Endodermal cell (in vitro differentiated cells): ENCODE results near the gene SORCS2. TPM values are rescaled to one million over a fixed set of nuclear protein-coding genes. Genes with fewer than 3 reads are reported as not detected.

Experiments used
- DNase-seq: peaks from one replicate; pipeline ENCODE4 v3.0.0-alpha.2; 2017
- H3K27ac ChIP-seq: 2 replicates; pipeline ENCODE4 v1.5.1; 2013; ENCODE audit warnings: mild to moderate bottlenecking, low read depth, low read length, moderate library complexity
- H3K27me3 ChIP-seq: 2 replicates; pipeline ENCODE4 v1.6.1; 2013; ENCODE audit warnings: mild to moderate bottlenecking, low read length, moderate library complexity; ENCODE audit not compliant: insufficient read depth, control insufficient read depth, poor library complexity, severe bottlenecking
- H3K36me3 ChIP-seq: 2 replicates; pipeline ENCODE4 v1.7.0; 2013; ENCODE audit warnings: mild to moderate bottlenecking, low read length, moderate library complexity; ENCODE audit not compliant: control insufficient read depth, insufficient read depth
- H3K4me1 ChIP-seq: one replicate; pipeline ENCODE4 v1.7.0; 2013; ENCODE audit warnings: low read length; ENCODE audit not compliant: control insufficient read depth, insufficient read depth
- H3K4me3 ChIP-seq: 2 replicates; pipeline ENCODE4 v1.5.1; 2013; ENCODE audit warnings: mild to moderate bottlenecking, low read length, moderate library complexity
- H3K9ac ChIP-seq: 2 replicates; pipeline ENCODE4 v1.6.1; 2013; ENCODE audit warnings: mild to moderate bottlenecking, low read length, moderate library complexity; ENCODE audit not compliant: poor library complexity, severe bottlenecking; ENCODE audit errors: extremely low read depth
- H3K9me3 ChIP-seq: 2 replicates; pipeline ENCODE4 v1.6.1; 2013; ENCODE audit warnings: mild to moderate bottlenecking, low read length, moderate library complexity; ENCODE audit not compliant: control insufficient read depth
- H3K27ac Mint-ChIP-seq: 2 replicates; pipeline ENCODE4 v1.8.0; 2020; ENCODE audit warnings: mixed read lengths
- H3K27me3 Mint-ChIP-seq: 2 replicates; pipeline ENCODE4 v1.8.0; 2021; ENCODE audit warnings: mild to moderate bottlenecking, mixed read lengths; ENCODE audit not compliant: insufficient read depth
- H3K36me3 Mint-ChIP-seq: 2 replicates; pipeline ENCODE4 v1.8.0; 2020; ENCODE audit warnings: low read depth, mixed read lengths
- H3K4me1 Mint-ChIP-seq: 2 replicates; pipeline ENCODE4 v1.8.0; 2020; ENCODE audit warnings: mixed read lengths
- H3K4me3 Mint-ChIP-seq: 2 replicates; pipeline ENCODE4 v1.8.0; 2020; ENCODE audit warnings: mild to moderate bottlenecking, moderate library complexity, mixed read lengths
- H3K9me3 Mint-ChIP-seq: 2 replicates; pipeline ENCODE4 v1.8.0; 2020; ENCODE audit warnings: mild to moderate bottlenecking, mixed read lengths
- WGBS, 2 experiments: methylation state at CpG; one replicate each; pipeline versions ENCODE4 v1.1.5 to v1.1.7; 2013; ENCODE audit warnings: missing lambda C conversion rate in 2 of 2, mixed read lengths in 1 of 2; ENCODE audit not compliant: insufficient coverage in 1 of 2, insufficient read length in 1 of 2; 5-methylcytosine and 5-hydroxymethylcytosine counted together
- total RNA-seq, 2 donors: library from RNA; stranded (reverse); fragmentation: NEBNext Ultra II Directional in 1 of 2; extraction: Animal tissue kit (Norgen Biotek cat#: 25700) in 1 of 2; gene quantifications; 2 replicates in 1 of 2; 3 replicates in 1 of 2; pipeline ENCODE4 v1.2.1, GENCODE V29; 2021
- TF ChIP-seq, protein P1 (sequence below): fragments of 200-600 bp; sonication (generic); conservative IDR thresholded peaks from 2 replicates; pipeline ENCODE4 v1.5.0; 2021; ENCODE audit warnings: antibody characterized with exemption, mild to moderate bottlenecking

The SORCS2 gene
- total RNA-seq, 2 donors from 2014 or later = 1.4 to 1.9 TPM

DNA sequence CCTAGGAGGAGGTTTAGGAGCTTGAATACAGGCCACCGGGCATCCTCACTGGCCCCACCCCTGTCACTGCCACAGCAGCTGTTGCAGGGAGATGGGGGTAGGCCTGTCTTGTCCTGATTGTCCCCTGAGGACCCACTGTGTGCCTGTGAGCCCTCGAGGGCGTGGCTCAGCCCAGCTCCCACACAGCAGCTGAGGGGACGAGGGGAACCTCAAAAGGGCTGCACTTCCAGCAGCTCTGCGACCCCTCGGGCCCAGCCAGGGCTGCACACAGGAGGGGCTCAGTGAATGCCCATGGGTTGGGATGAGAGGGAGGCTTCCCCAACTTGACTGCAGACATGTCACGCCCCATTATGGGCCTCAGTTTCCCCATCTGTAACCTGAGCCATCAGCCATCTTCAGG lies 521.4 kb downstream of the SORCS2 start:
- H3K27me3 ChIP-seq = peaks cover 7% of the 10 kb centered on the region
- H3K4me3 ChIP-seq = no peak overlapping the region
- Mint-ChIP-seq H3K4me3 (no peak overlapping the region), H3K27me3 (peaks cover 4% of the 10 kb centered on the region), H3K27ac (no peak overlapping the region), H3K36me3 (no peaks in the 10 kb centered on the region), H3K9me3 (no peaks in the 10 kb centered on the region), H3K4me1 (peaks cover 9% of the 10 kb centered on the region)
- no peaks in the 10 kb centered on the region for H3K4me1 ChIP-seq
- TF ChIP-seq, protein P1, sequence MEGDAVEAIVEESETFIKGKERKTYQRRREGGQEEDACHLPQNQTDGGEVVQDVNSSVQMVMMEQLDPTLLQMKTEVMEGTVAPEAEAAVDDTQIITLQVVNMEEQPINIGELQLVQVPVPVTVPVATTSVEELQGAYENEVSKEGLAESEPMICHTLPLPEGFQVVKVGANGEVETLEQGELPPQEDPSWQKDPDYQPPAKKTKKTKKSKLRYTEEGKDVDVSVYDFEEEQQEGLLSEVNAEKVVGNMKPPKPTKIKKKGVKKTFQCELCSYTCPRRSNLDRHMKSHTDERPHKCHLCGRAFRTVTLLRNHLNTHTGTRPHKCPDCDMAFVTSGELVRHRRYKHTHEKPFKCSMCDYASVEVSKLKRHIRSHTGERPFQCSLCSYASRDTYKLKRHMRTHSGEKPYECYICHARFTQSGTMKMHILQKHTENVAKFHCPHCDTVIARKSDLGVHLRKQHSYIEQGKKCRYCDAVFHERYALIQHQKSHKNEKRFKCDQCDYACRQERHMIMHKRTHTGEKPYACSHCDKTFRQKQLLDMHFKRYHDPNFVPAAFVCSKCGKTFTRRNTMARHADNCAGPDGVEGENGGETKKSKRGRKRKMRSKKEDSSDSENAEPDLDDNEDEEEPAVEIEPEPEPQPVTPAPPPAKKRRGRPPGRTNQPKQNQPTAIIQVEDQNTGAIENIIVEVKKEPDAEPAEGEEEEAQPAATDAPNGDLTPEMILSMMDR = no peak
- no peaks in the 10 kb centered on the region for H3K9me3 ChIP-seq
- no peak overlapping the region for H3K9ac ChIP-seq
- H3K27ac ChIP-seq = no peak overlapping the region
- DNase-seq = no peak
- 84 to 93% methylated on average over 7 of the region's 7 CpGs for WGBS, 2 experiments
- no peaks in the 10 kb centered on the region for H3K36me3 ChIP-seq

DNA sequence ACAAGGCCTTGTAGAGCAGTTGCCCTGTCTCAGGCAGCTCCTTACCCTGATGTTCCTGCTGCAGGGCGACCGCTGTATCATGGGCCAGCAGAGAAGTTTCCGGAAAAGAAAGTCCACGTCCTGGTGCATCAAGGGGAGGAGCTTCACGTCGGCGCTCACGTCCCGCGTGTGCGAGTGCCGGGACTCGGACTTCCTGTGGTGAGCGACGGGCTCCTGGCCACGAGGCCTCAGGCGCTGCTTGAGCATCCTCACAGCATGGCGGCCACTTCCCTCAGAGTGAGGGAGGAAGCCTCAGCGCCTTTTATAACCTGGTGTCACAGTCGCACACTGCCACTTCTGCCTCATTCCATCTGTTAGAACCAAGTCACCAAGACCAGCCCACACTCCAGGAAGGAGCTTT lies 521.8 kb downstream of the SORCS2 start:
- Histone ChIP-seq H3K4me1 (no peaks in the 10 kb centered on the region), H3K36me3 (no peaks in the 10 kb centered on the region), H3K27me3 (peaks cover 11% of the 10 kb centered on the region), H3K27ac (no peak overlapping the region), H3K9me3 (no peaks in the 10 kb centered on the region), H3K9ac (no peak overlapping the region), H3K4me3 (no peak overlapping the region)
- TF ChIP-seq, protein P1 = no peak
- no peak overlapping the region for H3K27ac Mint-ChIP-seq
- H3K27me3 Mint-ChIP-seq = peaks cover 8% of the 10 kb centered on the region
- no peak for DNase-seq
- no peak overlapping the region for H3K4me3 Mint-ChIP-seq
- H3K9me3 Mint-ChIP-seq = no peaks in the 10 kb centered on the region
- WGBS, 2 experiments = 94 to 98% methylated on average over 16 to 20 of the region's 20 CpGs
- no peaks in the 10 kb centered on the region for H3K36me3 Mint-ChIP-seq
- peaks cover 10% of the 10 kb centered on the region for H3K4me1 Mint-ChIP-seq

DNA sequence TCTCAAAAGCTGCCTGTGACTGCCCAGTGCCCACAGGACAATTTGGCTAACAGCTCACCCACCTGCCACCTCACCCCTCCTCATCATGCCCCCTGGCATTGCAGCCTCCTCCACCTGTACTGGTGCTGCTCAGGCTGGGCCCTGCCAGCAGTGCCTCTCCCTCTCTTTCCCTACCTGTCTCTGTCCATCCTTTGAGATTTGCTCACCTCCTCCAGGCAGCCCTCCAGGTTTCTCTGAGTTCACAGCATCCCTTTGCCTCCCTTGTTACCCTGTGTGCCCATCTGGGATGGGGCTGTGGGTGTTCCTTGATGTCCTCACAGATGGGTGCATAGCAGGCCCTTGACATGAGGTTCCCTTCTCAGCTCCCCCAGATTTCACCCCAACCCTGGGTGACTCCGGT lies 522.4 kb downstream of the SORCS2 start:
- Histone ChIP-seq H3K9ac (no peak overlapping the region), H3K4me3 (no peak overlapping the region), H3K36me3 (no peaks in the 10 kb centered on the region), H3K9me3 (no peaks in the 10 kb centered on the region), H3K4me1 (no peaks in the 10 kb centered on the region), H3K27ac (no peak overlapping the region), H3K27me3 (peaks cover 14% of the 10 kb centered on the region)
- H3K4me3 Mint-ChIP-seq = no peak overlapping the region
- TF ChIP-seq, protein P1 = no peak
- peaks cover 10% of the 10 kb centered on the region for H3K27me3 Mint-ChIP-seq
- H3K27ac Mint-ChIP-seq = no peak overlapping the region
- no peak for DNase-seq
- WGBS, 2 experiments = 80 to 91% methylated on average over 1 of the region's 1 CpG
- H3K9me3 Mint-ChIP-seq = no peaks in the 10 kb centered on the region
- no peaks in the 10 kb centered on the region for H3K36me3 Mint-ChIP-seq
- H3K4me1 Mint-ChIP-seq = peaks cover 12% of the 10 kb centered on the region
